ENCODE measurements around the gene GLYR1. TPM values are rescaled to one million over a fixed set of nuclear protein-coding genes. Genes with fewer than 3 reads are reported as not detected.

The GLYR1 gene
- total RNA-seq, 5 donors from 2014 or later (not counting 1 experiment from before 2014, with no cell fraction given), result 95.5 to 106 (median 102) TPM

DNA sequence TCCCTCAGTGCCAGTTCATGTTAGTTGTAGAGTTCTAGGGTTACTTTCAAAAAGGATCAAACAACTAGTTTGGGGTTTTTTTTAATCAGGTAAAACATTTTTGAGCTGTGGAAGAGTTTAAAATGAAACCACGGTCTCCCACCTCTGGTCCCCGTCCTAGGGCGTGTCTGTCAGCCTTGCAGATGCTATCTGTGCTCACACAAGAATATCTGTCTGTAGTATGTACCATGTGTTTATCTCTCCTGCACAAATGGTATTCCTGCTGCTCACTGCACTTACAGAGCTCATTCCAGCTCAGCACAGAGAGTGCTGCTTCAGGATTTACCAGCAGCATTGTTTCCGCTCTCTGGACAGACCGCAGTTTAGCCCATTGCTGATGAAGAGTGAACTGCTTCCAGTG is 39.1 kb upstream of the GLYR1 start:
- peaks cover 3 to 44% of the 10 kb centered on the region in 2 donors for H3K36me3 ChIP-seq (ENCODE audit: control insufficient read depth in 2 of 2, extremely low read depth in 1 of 2, insufficient read depth in 1 of 2, low read length in 1 of 2)
- CTCF ChIA-PET, result interaction anchor here in 1 of 2 donors (0.6 kb wide), 1 partner anchor 588 kb away, joined by 3 read pairs; no protein-coding TSS in a partner anchor
- H3K27me3 ChIP-seq (replicated peaks in 1 of 2; ENCODE audit: control insufficient read depth in 2 of 2, extremely low read depth in 1 of 2, insufficient read depth in 2 of 2, low read length in 1 of 2), result no peaks in the 10 kb centered on the region
- Mint-ChIP-seq H3K36me3 (peaks cover 51% of the 10 kb centered on the region), H3K4me3 (no peak overlapping the region), H3K4me1 (peaks cover 0 to 5% (median 0%) of the 10 kb centered on the region in 3 donors), H3K27ac (no peak overlapping the region), H3K27me3 (no peaks in the 10 kb centered on the region), H3K9me3 (no peaks in the 10 kb centered on the region)
- no peak for DNase-seq
- POLR2A ChIA-PET, result no interaction called here
- H3K27ac ChIP-seq (ENCODE audit: low read length), result no peak overlapping the region
- 100% methylated on average over 2 of the region's 5 CpGs for WGBS (ENCODE audit: insufficient coverage)
- H3K4me3 ChIP-seq (ENCODE audit: control insufficient read depth in 1 of 2, extremely low read depth in 1 of 2, low read length in 1 of 2), result no peak overlapping the region
- H3K9me3 ChIP-seq, result no peaks in the 10 kb centered on the region
- ATAC-seq (replicated peaks in 1 of 4), result no peak
- no peaks in the 10 kb centered on the region for H3K4me1 ChIP-seq (ENCODE audit: control insufficient read depth in 1 of 2, extremely low read depth in 1 of 2, insufficient read depth in 2 of 2, low read length in 2 of 2)

DNA sequence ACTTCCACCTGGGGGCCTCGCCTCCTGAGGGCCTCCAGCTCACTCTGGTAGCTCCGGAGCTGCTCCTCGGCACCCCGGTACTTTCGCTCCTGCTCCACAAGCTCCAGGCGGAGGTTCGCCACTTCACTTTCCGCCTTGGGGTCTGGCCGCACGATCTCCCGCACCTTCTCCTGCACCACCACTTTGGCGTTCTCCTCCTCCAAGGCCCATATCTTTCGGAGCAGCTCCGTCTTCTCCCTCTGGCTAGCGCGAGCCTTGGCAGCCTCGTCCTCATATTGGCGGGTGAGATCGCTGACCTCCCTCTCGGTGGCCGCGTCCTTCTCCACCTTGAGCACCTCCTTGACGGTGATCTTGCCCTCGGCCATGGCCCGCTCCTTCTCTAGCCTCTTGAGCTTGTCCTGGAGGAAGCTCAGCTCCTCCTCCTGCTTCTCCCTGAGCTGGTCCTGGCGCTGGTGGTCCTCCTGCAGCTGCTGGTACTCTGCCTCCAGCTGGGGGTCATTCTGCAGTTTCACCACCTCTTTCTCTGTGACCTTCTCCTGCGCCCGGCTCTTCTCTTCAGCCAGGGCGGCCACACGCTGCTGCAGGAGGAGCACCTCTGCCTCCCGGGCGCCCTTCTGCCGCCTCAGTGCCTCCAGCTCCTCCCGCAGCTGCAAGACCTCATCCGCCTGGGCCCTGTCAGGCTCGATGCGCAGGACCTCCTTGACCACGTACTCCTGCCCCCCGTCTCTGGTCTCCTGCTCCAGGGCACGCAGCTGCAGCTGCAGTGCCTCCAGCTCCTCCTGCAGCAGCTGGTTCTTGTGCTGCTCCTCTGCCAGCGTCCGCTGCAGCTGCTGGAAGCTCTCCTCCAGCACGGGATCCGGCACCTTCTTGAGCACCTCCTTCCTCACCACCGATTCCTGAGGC is 38.1 kb upstream of the GLYR1 start:
- H3K27ac ChIP-seq (ENCODE audit: low read length), result no peak overlapping the region
- peaks cover 3 to 53% of the 10 kb centered on the region in 2 donors for H3K36me3 ChIP-seq (ENCODE audit: control insufficient read depth in 2 of 2, extremely low read depth in 1 of 2, insufficient read depth in 1 of 2, low read length in 1 of 2)
- no peaks in the 10 kb centered on the region for H3K9me3 ChIP-seq
- no peak overlapping the region for H3K4me3 Mint-ChIP-seq
- peaks cover 0 to 5% (median 0%) of the 10 kb centered on the region in 3 donors for H3K4me1 Mint-ChIP-seq
- H3K27me3 ChIP-seq (replicated peaks in 1 of 2; ENCODE audit: control insufficient read depth in 2 of 2, extremely low read depth in 1 of 2, insufficient read depth in 2 of 2, low read length in 1 of 2), result no peaks in the 10 kb centered on the region
- H3K27me3 Mint-ChIP-seq, result no peaks in the 10 kb centered on the region
- peaks cover 59% of the 10 kb centered on the region for H3K36me3 Mint-ChIP-seq
- ATAC-seq (replicated peaks in 1 of 4) (no peak), DNase-seq (no peak)
- no peaks in the 10 kb centered on the region for H3K4me1 ChIP-seq (ENCODE audit: control insufficient read depth in 1 of 2, extremely low read depth in 1 of 2, insufficient read depth in 2 of 2, low read length in 2 of 2)
- POLR2A ChIA-PET, result no interaction called here
- CTCF ChIA-PET, result interaction anchor here in 1 of 2 donors (0.6 kb wide), 1 partner anchor 587 kb away, joined by 3 read pairs; no protein-coding TSS in a partner anchor
- H3K4me3 ChIP-seq (ENCODE audit: control insufficient read depth in 1 of 2, extremely low read depth in 1 of 2, low read length in 1 of 2), result no peak overlapping the region
- no peaks in the 10 kb centered on the region for H3K9me3 Mint-ChIP-seq
- no peak overlapping the region for H3K27ac Mint-ChIP-seq
- 96% methylated on average over 45 of the region's 45 CpGs for WGBS (ENCODE audit: insufficient coverage)

DNA sequence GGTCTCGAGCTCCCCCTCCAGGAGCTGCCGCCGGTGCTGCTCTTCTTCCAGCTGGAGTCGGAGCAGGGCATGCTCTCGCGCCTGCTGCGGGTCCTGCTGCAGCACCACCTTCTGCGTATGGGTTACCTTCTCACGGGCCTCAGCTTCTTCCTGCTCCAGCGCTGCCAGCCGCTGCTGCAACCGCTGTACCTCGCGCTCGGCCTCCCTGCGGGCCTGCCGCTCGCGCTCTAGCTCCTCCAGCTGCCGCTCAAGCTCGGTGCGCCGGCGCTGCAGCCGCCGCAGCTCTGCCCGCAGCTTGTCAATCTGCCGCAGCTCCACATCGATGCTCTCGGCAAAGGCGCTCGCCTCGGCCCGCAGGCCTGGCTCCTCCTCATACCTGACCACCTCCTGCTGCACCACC is 37.1 kb upstream of the GLYR1 start:
- peaks cover 66% of the 10 kb centered on the region for H3K36me3 Mint-ChIP-seq
- 95% methylated on average over 34 of the region's 34 CpGs for WGBS (ENCODE audit: insufficient coverage)
- no peaks in the 10 kb centered on the region for H3K9me3 ChIP-seq
- no peak overlapping the region for H3K27ac ChIP-seq (ENCODE audit: low read length)
- H3K27me3 Mint-ChIP-seq, result no peaks in the 10 kb centered on the region
- POLR2A ChIA-PET, result no interaction called here
- H3K4me1 Mint-ChIP-seq, result peaks cover 0 to 5% (median 0%) of the 10 kb centered on the region in 3 donors
- H3K4me1 ChIP-seq (ENCODE audit: control insufficient read depth in 1 of 2, extremely low read depth in 1 of 2, insufficient read depth in 2 of 2, low read length in 2 of 2), result no peaks in the 10 kb centered on the region
- no peak overlapping the region for H3K27ac Mint-ChIP-seq
- no peak overlapping the region for H3K4me3 ChIP-seq (ENCODE audit: control insufficient read depth in 1 of 2, extremely low read depth in 1 of 2, low read length in 1 of 2)
- peaks cover 5 to 63% of the 10 kb centered on the region in 2 donors for H3K36me3 ChIP-seq (ENCODE audit: control insufficient read depth in 2 of 2, extremely low read depth in 1 of 2, insufficient read depth in 1 of 2, low read length in 1 of 2)
- DNase-seq, result no peak
- H3K9me3 Mint-ChIP-seq, result no peaks in the 10 kb centered on the region
- CTCF ChIA-PET, result no interaction called here
- H3K27me3 ChIP-seq (replicated peaks in 1 of 2; ENCODE audit: control insufficient read depth in 2 of 2, extremely low read depth in 1 of 2, insufficient read depth in 2 of 2, low read length in 1 of 2), result no peaks in the 10 kb centered on the region
- no peak for ATAC-seq (replicated peaks in 1 of 4)
- H3K4me3 Mint-ChIP-seq, result no peak overlapping the region

DNA sequence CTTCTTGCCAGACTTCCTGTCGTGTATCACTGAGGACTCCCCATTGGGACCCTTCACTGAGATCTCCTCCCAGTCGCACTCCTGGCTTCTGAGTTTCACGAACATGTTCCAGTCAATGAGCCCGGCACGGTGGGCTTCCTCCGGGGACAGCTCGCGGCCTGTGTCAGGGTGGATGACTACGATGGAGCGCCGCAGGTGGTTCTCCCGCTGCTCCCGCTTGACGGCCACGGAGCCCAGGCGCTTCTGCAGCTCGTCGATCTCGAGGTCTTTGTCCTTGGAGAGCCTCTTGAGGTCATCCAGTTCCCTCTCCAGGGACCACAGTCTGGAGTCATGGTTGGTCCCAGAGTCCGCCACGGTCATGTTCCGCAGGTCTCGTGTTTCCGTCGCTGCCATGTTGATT is 36.4 kb upstream of the GLYR1 start:
- peaks cover 9 to 69% of the 10 kb centered on the region in 2 donors for H3K36me3 ChIP-seq (ENCODE audit: control insufficient read depth in 2 of 2, extremely low read depth in 1 of 2, insufficient read depth in 1 of 2, low read length in 1 of 2)
- Mint-ChIP-seq H3K4me1 (peaks cover 0 to 5% (median 0%) of the 10 kb centered on the region in 3 donors), H3K27me3 (no peaks in the 10 kb centered on the region), H3K4me3 (no peak overlapping the region), H3K27ac (no peak overlapping the region), H3K9me3 (no peaks in the 10 kb centered on the region), H3K36me3 (peaks cover 70% of the 10 kb centered on the region)
- ATAC-seq (replicated peaks in 1 of 4), result no peak
- H3K27ac ChIP-seq (ENCODE audit: low read length), result no peak overlapping the region
- H3K9me3 ChIP-seq, result no peaks in the 10 kb centered on the region
- 98% methylated on average over 20 of the region's 25 CpGs for WGBS (ENCODE audit: insufficient coverage)
- POLR2A ChIA-PET, result no interaction called here
- H3K27me3 ChIP-seq (replicated peaks in 1 of 2; ENCODE audit: control insufficient read depth in 2 of 2, extremely low read depth in 1 of 2, insufficient read depth in 2 of 2, low read length in 1 of 2), result no peaks in the 10 kb centered on the region
- no peaks in the 10 kb centered on the region for H3K4me1 ChIP-seq (ENCODE audit: control insufficient read depth in 1 of 2, extremely low read depth in 1 of 2, insufficient read depth in 2 of 2, low read length in 2 of 2)
- CTCF ChIA-PET, result no interaction called here
- DNase-seq, result no peak
- no peak overlapping the region for H3K4me3 ChIP-seq (ENCODE audit: control insufficient read depth in 1 of 2, extremely low read depth in 1 of 2, low read length in 1 of 2)

DNA sequence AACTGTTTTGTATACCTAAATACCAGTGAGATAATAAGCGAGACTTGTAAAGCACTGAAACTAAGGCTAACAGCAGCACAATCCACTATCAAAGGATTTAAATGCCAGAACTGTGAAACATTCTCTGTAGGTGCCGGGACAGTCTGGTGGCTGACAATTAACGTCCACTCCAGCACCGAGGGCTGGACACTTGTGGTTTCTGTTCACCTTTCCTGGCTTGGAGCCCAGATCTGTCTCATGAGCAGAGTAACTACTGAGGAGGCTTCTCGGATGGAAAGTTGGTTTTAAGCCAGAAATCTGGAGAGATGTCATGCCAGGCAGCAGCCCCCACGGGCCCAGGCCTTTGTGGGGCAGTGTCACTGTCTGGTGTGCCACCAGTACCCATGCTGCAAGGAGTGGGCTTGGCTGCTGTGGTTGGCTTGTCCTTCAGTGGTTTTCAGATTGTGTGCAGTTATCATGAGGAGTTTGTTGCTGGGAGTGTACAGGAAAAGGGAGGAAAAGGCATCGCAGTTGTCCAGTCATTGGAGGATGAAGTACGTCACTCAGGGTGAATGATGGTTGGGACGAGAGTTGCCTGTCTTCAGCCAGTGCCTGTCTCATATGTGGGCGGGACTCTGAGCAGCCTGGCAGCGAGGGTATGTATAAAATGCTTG is 35.7 kb upstream of the GLYR1 start:
- ATAC-seq (replicated peaks in 1 of 4) (no peak), DNase-seq (no peak)
- 93% methylated on average over 11 of the region's 11 CpGs for WGBS (ENCODE audit: insufficient coverage)
- no peaks in the 10 kb centered on the region for H3K27me3 ChIP-seq (replicated peaks in 1 of 2; ENCODE audit: control insufficient read depth in 2 of 2, extremely low read depth in 1 of 2, insufficient read depth in 2 of 2, low read length in 1 of 2)
- no peaks in the 10 kb centered on the region for H3K4me1 ChIP-seq (ENCODE audit: control insufficient read depth in 1 of 2, extremely low read depth in 1 of 2, insufficient read depth in 2 of 2, low read length in 2 of 2)
- Mint-ChIP-seq H3K4me3 (no peak overlapping the region), H3K27me3 (no peaks in the 10 kb centered on the region), H3K36me3 (peaks cover 73% of the 10 kb centered on the region), H3K4me1 (peaks cover 0 to 5% (median 0%) of the 10 kb centered on the region in 3 donors), H3K9me3 (no peaks in the 10 kb centered on the region), H3K27ac (no peak overlapping the region)
- no peak overlapping the region for H3K4me3 ChIP-seq (ENCODE audit: control insufficient read depth in 1 of 2, extremely low read depth in 1 of 2, low read length in 1 of 2)
- CTCF ChIA-PET, result no interaction called here
- H3K36me3 ChIP-seq (ENCODE audit: control insufficient read depth in 2 of 2, extremely low read depth in 1 of 2, insufficient read depth in 1 of 2, low read length in 1 of 2), result peaks cover 13 to 76% of the 10 kb centered on the region in 2 donors
- POLR2A ChIA-PET, result no interaction called here
- no peak overlapping the region for H3K27ac ChIP-seq (ENCODE audit: low read length)
- H3K9me3 ChIP-seq, result no peaks in the 10 kb centered on the region

DNA sequence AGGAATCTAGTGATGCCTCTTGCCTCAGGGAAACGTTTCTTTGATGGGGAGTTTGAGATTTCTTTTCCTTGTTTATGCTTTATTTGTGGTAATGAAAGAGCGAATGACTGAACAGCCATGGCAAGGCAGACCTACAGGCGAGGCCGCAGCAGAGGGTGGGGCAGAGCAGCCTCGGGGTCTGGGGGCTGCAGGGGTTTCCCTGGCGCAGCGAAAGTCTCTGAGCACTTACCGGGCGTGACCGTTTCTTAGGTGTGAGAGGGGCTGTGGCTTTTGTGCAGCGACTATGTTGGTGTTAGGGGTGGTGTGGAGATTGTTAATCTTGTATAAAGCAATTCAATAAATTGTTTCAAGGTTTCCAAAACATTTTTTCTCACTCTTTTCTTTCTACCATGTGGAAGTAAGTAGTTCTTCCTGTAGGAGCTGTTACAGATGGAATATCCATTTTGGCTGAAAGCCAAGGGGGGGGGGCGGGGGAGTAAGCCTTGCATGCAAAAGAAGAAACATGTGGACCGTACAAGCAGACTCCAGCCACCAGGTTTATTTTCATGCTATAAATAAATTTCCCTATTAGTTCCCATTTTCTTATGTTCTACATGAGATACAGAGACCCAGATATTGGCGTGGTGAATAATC is 35.0 kb upstream of the GLYR1 start:
- Histone ChIP-seq H3K9me3 (no peaks in the 10 kb centered on the region), H3K4me3 (ENCODE audit: control insufficient read depth in 1 of 2, extremely low read depth in 1 of 2, low read length in 1 of 2) (no peak overlapping the region), H3K27me3 (replicated peaks in 1 of 2; ENCODE audit: control insufficient read depth in 2 of 2, extremely low read depth in 1 of 2, insufficient read depth in 2 of 2, low read length in 1 of 2) (no peaks in the 10 kb centered on the region), H3K27ac (ENCODE audit: low read length) (no peak overlapping the region), H3K36me3 (ENCODE audit: control insufficient read depth in 2 of 2, extremely low read depth in 1 of 2, insufficient read depth in 1 of 2, low read length in 1 of 2) (peaks cover 15 to 81% of the 10 kb centered on the region in 2 donors), H3K4me1 (ENCODE audit: control insufficient read depth in 1 of 2, extremely low read depth in 1 of 2, insufficient read depth in 2 of 2, low read length in 2 of 2) (no peaks in the 10 kb centered on the region)
- Mint-ChIP-seq H3K9me3 (no peaks in the 10 kb centered on the region), H3K27ac (no peak overlapping the region), H3K36me3 (peaks cover 74% of the 10 kb centered on the region), H3K27me3 (no peaks in the 10 kb centered on the region), H3K4me3 (no peak overlapping the region), H3K4me1 (peaks cover 0 to 5% (median 0%) of the 10 kb centered on the region in 3 donors)
- no peak for ATAC-seq (replicated peaks in 1 of 4)
- WGBS (ENCODE audit: insufficient coverage), result 95% methylated on average over 8 of the region's 14 CpGs
- CTCF ChIA-PET, result no interaction called here
- POLR2A ChIA-PET, result no interaction called here
- no peak for DNase-seq

Measured in T-cell (primary cell).